Panc1 (cell line): ENCODE results near the gene RTL1. TPM values are rescaled to one million over a fixed set of nuclear protein-coding genes. Genes with fewer than 3 reads are reported as not detected.

ENCODE experiments used
- ATAC-seq: fragments of 200-7000 bp; cut with Tn5 transposase; 2 replicates; pipeline ENCODE4 v1.9.1; 2020; ENCODE audit warnings: mild to moderate bottlenecking, moderate library complexity
- BruUV-seq: library from RNA; stranded (reverse); fragments of 400-500 nt; replicated peaks from 2 replicates; lab custom pipeline; 2021; lab: Mats Ljungman, UMichigan
- CTCF ChIA-PET: fragments of 300-600 bp; sonication (Branson Sonifier 250); formaldehyde crosslinking; loops from one replicate; lab custom pipeline; 2022; ENCODE audit warnings: antibody characterized with exemption; lab: Charles Lee
- POLR2A ChIA-PET: fragments of 300-600 bp; sonication (Branson Sonifier 250); formaldehyde crosslinking; loops from one replicate; lab custom pipeline; 2022; ENCODE audit warnings: antibody characterized with exemption; lab: Charles Lee
- DNase-seq: peaks from one replicate; pipeline ENCODE4 v3.0.0-alpha.2; 2010; ENCODE audit warnings: low read depth, low spot score
- H3K27ac ChIP-seq: 2 replicates; pipeline ENCODE4 v1.5.1; 2011; ENCODE audit warnings: mild to moderate bottlenecking, low read length, inconsistent platforms
- H3K27me3 ChIP-seq: fragments of 200-500 bp; sonication (Bioruptor generic); 2 replicates; pipeline ENCODE4 v1.6.0; 2014; ENCODE audit warnings: low read length, inconsistent platforms; ENCODE audit not compliant: control insufficient read depth, insufficient read depth
- H3K36me3 ChIP-seq: fragments of 200-500 bp; sonication (Bioruptor generic); 2 replicates; pipeline ENCODE4 v1.5.1; 2014; ENCODE audit warnings: inconsistent platforms, mild to moderate bottlenecking, low read length, moderate library complexity; ENCODE audit not compliant: control insufficient read depth, insufficient read depth
- H3K4me1 ChIP-seq: 2 replicates; pipeline ENCODE4 v1.5.1; 2011; ENCODE audit warnings: inconsistent platforms, mild to moderate bottlenecking, low read length, moderate library complexity; ENCODE audit not compliant: control insufficient read depth, insufficient read depth
- H3K4me3 ChIP-seq, 2 experiments: 2 replicates each; pipeline ENCODE4 v1.5.1; 2011 to 2012; ENCODE audit warnings: low read depth in 2 of 2, low read length in 2 of 2, mild to moderate bottlenecking in 2 of 2, inconsistent platforms in 1 of 2, moderate library complexity in 1 of 2
- H3K9me3 ChIP-seq: fragments of 200-500 bp; sonication (Bioruptor generic); 2 replicates; pipeline ENCODE4 v1.5.1; 2014; ENCODE audit warnings: low read depth, mild to moderate bottlenecking, inconsistent platforms, low read length, moderate library complexity; ENCODE audit not compliant: control insufficient read depth, insufficient read depth
- POLR2AphosphoS5 ChIP-seq: IDR thresholded peaks from 2 replicates; pipeline ENCODE4 v1.6.1; 2012; ENCODE audit warnings: mild to moderate bottlenecking, low read depth, low read length, moderate library complexity
- SIN3A ChIP-seq: IDR thresholded peaks from 2 replicates; pipeline ENCODE4 v1.6.1; 2012; ENCODE audit warnings: low read depth, mild to moderate bottlenecking, low read length, moderate library complexity, borderline replicate concordance; ENCODE audit not compliant: insufficient read depth
- TCF7L2 ChIP-seq: IDR thresholded peaks from 2 replicates; pipeline ENCODE4 v1.6.1; 2011; ENCODE audit warnings: mild to moderate bottlenecking, low read depth, low read length, inconsistent platforms
- in situ Hi-C: cut with HindIII; loops from 2 replicates; pipeline ENCODE4 v1.10.0; 2016; ENCODE audit warnings: low sequenced_read_pairs, low pct_unique_long_range_greater_than_20kb
- intact Hi-C: fragments of 100-400 bp; cut with micrococcal nuclease; formaldehyde crosslinking; loops from one replicate; pipeline ENCODE4 v1.10.0; 2022; ENCODE audit not compliant: unreplicated experiment
- total RNA-seq: library from RNA; stranded (reverse); gene quantifications from one replicate; pipeline ENCODE4 v1.2.1, GENCODE V29; 2021; ENCODE audit not compliant: unreplicated experiment
- TF ChIP-seq, protein P1 (sequence below): fragments of 450-650 bp; IDR thresholded peaks from 2 replicates; pipeline ENCODE4 v1.5.1; 2017; ENCODE audit warnings: mild to moderate bottlenecking
- TF ChIP-seq, protein P2 (sequence below), 2 experiments: IDR thresholded peaks; 2 replicates each; pipeline ENCODE4 v1.6.1; 2011 to 2012; ENCODE audit warnings: low read depth in 2 of 2, control low read depth in 1 of 2, low read length in 1 of 2, mild to moderate bottlenecking in 1 of 2, moderate library complexity in 1 of 2; ENCODE audit not compliant: insufficient read depth in 1 of 2

The RTL1 gene
- total RNA-seq, 1 experiment from 2014 or later = not detected

DNA sequence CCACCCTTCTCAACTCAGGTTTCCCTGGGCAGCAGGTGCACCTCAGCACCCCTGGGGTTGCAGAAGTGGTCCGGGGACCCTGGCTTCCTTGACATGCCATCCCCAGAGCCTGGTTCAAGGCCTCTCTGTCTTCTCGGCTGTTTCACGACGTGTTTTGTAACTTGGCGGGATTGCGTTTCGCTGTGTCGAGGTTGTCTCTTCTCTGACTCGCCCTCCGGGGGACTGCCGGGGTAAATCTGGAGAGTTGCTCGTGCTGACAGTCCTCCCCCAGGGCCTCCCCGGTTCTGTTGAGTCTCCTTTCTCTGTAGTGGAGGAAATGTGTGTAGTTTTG lies 52.0 kb downstream of the RTL1 start:
- DNase-seq (no peak), ATAC-seq (no peak)
- no peaks in the 10 kb centered on the region for H3K9me3 ChIP-seq
- no peaks in the 10 kb centered on the region for H3K4me1 ChIP-seq
- ChIA-PET CTCF (no interaction called here), POLR2A (no interaction called here)
- H3K27me3 ChIP-seq = no peaks in the 10 kb centered on the region
- no TSS peak for BruUV-seq
- intact Hi-C loops (loop anchor here (2.0 kb wide), 1 partner anchor 49 kb away; no protein-coding TSS in a partner anchor), in situ Hi-C loops (no loop called here)
- TF ChIP-seq POLR2AphosphoS5 = no peak
- TF ChIP-seq, protein P1, sequence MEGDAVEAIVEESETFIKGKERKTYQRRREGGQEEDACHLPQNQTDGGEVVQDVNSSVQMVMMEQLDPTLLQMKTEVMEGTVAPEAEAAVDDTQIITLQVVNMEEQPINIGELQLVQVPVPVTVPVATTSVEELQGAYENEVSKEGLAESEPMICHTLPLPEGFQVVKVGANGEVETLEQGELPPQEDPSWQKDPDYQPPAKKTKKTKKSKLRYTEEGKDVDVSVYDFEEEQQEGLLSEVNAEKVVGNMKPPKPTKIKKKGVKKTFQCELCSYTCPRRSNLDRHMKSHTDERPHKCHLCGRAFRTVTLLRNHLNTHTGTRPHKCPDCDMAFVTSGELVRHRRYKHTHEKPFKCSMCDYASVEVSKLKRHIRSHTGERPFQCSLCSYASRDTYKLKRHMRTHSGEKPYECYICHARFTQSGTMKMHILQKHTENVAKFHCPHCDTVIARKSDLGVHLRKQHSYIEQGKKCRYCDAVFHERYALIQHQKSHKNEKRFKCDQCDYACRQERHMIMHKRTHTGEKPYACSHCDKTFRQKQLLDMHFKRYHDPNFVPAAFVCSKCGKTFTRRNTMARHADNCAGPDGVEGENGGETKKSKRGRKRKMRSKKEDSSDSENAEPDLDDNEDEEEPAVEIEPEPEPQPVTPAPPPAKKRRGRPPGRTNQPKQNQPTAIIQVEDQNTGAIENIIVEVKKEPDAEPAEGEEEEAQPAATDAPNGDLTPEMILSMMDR = no peak
- TF ChIP-seq SIN3A = no peak
- TF ChIP-seq TCF7L2 = no peak
- TF ChIP-seq, protein P2, sequence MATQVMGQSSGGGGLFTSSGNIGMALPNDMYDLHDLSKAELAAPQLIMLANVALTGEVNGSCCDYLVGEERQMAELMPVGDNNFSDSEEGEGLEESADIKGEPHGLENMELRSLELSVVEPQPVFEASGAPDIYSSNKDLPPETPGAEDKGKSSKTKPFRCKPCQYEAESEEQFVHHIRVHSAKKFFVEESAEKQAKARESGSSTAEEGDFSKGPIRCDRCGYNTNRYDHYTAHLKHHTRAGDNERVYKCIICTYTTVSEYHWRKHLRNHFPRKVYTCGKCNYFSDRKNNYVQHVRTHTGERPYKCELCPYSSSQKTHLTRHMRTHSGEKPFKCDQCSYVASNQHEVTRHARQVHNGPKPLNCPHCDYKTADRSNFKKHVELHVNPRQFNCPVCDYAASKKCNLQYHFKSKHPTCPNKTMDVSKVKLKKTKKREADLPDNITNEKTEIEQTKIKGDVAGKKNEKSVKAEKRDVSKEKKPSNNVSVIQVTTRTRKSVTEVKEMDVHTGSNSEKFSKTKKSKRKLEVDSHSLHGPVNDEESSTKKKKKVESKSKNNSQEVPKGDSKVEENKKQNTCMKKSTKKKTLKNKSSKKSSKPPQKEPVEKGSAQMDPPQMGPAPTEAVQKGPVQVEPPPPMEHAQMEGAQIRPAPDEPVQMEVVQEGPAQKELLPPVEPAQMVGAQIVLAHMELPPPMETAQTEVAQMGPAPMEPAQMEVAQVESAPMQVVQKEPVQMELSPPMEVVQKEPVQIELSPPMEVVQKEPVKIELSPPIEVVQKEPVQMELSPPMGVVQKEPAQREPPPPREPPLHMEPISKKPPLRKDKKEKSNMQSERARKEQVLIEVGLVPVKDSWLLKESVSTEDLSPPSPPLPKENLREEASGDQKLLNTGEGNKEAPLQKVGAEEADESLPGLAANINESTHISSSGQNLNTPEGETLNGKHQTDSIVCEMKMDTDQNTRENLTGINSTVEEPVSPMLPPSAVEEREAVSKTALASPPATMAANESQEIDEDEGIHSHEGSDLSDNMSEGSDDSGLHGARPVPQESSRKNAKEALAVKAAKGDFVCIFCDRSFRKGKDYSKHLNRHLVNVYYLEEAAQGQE (IDR thresholded peaks at IDR 0.05; ENCODE audit: insufficient read depth in 1 of 2, low read depth in 2 of 2, low read length in 1 of 2) = no peak
- no peak overlapping the region for H3K4me3 ChIP-seq
- H3K27ac ChIP-seq = no peak overlapping the region
- H3K36me3 ChIP-seq = no peaks in the 10 kb centered on the region

DNA sequence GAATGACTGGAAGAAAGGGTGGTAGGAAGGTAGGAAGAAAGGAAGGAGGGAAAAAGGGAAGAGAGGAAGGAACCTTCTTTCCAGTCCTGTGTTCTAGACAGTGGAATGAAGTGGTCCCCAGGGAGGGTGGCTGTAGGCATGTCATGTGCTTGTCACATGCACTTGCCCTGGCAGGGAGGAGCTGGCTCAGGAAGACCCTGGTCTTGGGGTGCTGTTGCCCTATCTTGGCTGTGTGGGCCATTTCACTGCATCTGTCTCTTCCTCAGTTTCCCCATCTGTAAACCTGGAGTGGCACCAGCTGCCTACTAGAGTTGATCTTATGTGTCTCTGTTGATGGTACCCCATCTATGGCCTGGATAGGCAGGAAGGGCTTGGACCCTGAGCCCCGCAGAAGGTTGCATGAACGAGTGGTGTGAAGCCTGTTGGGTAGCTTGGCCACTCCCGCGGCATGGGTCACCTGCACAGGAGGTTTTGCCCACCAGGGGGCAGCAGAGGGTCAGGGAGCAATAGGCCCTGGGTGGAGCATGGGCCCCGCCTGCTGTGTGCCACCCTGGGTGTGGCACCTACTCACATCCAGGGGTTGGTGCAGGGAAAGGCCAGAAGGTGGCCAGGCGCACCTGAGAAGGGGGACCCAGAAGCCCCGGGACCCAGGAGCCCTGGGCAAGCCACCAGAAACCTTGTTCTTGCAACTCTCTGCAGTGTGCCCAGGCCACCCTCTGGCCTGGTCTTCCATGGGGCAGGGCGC lies 52.5 kb downstream of the RTL1 start:
- POLR2A ChIA-PET = interaction anchor here (0.7 kb wide), 1 partner anchor 15 kb away, joined by 3 read pairs; no protein-coding TSS in a partner anchor
- DNase-seq = no peak
- Histone ChIP-seq H3K4me3 (no peak overlapping the region), H3K27me3 (no peaks in the 10 kb centered on the region), H3K36me3 (no peaks in the 10 kb centered on the region), H3K27ac (no peak overlapping the region), H3K9me3 (no peaks in the 10 kb centered on the region), H3K4me1 (no peaks in the 10 kb centered on the region)
- intact Hi-C loops = loop anchor here (2.0 kb wide), 1 partner anchor 50 kb away; no protein-coding TSS in a partner anchor
- CTCF ChIA-PET = no interaction called here
- in situ Hi-C loops = no loop called here
- BruUV-seq = no TSS peak
- no peak for TF ChIP-seq TCF7L2
- TF ChIP-seq, protein P1 = peak; percentile 84
- peak; percentile 94 for ATAC-seq
